ENCODE data around the gene FAM199X. TPM values are rescaled to one million over a fixed set of nuclear protein-coding genes. Genes with fewer than 3 reads are reported as not detected.
A peak's percentile ranks its signal among the peaks of the same experiment; 100 is the strongest.

The FAM199X gene
- total and polyA plus RNA-seq, 4 donors: 9.3 to 19.2 (median 14.2) TPM

- Histone ChIP-seq H3K4me3 (ENCODE audit: low read length in 2 of 2) (no peak overlapping the region), H3K27me3 (ENCODE audit: control insufficient read depth in 1 of 2, insufficient read depth in 2 of 2, low read length in 1 of 2) (no peaks in the 10 kb centered on the region), H3K27ac (ENCODE audit: low read depth in 1 of 2, low read length in 2 of 2) (peak overlapping the region in 1 of 2 donors; percentile 63), H3K36me3 (ENCODE audit: control insufficient read depth in 1 of 2, insufficient read depth in 2 of 2, low read length in 1 of 2) (no peaks in the 10 kb centered on the region), H3K4me1 (ENCODE audit: control insufficient read depth in 1 of 2, insufficient read depth in 2 of 2, low read length in 2 of 2) (no peaks in the 10 kb centered on the region), H3K9me3 (ENCODE audit: control insufficient read depth, low read length) (no peaks in the 10 kb centered on the region)
- WGBS, 2 donors: 22 to 56% methylated on average over 2 of the region's 2 CpGs
- no peak for DNase-seq
- ATAC-seq (ENCODE audit: low FRiP score): no peak
- intact Hi-C loops (cut with DNase I): no loop called here
These were observed 6.5 kb downstream of the FAM199X start for GRCh38 chrX:104172788-104173187.

DNA sequence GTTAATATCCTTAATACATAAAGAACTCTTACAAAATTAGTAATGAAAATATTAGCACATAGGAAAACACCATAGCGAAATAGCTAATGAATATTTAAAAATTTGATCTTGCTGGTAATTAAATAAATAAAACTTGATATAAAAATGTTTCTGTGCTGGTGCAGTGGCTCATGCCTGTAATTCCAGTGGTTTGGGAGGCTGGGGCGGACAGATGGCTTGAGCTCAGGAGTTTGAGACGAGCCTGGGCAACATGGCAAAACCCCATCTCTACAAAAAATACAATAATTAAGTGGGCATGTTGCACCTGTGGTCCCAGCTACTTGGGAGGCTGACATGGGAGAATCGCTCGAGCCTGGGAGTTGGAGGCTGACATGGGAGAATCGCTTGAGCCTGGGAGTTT lies 7.6 kb downstream of the FAM199X start:
- Histone ChIP-seq H3K36me3 (ENCODE audit: control insufficient read depth in 1 of 2, insufficient read depth in 2 of 2, low read length in 1 of 2) (no peaks in the 10 kb centered on the region), H3K4me1 (ENCODE audit: control insufficient read depth in 1 of 2, insufficient read depth in 2 of 2, low read length in 2 of 2) (no peaks in the 10 kb centered on the region), H3K27ac (ENCODE audit: low read depth in 1 of 2, low read length in 2 of 2) (no peak overlapping the region), H3K4me3 (ENCODE audit: low read length in 2 of 2) (no peak overlapping the region), H3K9me3 (ENCODE audit: control insufficient read depth, low read length) (no peaks in the 10 kb centered on the region), H3K27me3 (ENCODE audit: control insufficient read depth in 1 of 2, insufficient read depth in 2 of 2, low read length in 1 of 2) (no peaks in the 10 kb centered on the region)
- ATAC-seq (ENCODE audit: low FRiP score) (no peak), DNase-seq (no peak)
- intact Hi-C loops (cut with DNase I): no loop called here
- 81 to 96% methylated on average over 6 of the region's 6 CpGs for WGBS, 2 donors

GRCh38 chrX:104183685-104184084 lies 17.4 kb downstream of the FAM199X start:
- H3K4me1 ChIP-seq (ENCODE audit: control insufficient read depth in 1 of 2, insufficient read depth in 2 of 2, low read length in 2 of 2): no peaks in the 10 kb centered on the region
- 93 to 99% methylated on average over 4 of the region's 4 CpGs for WGBS, 2 donors
- H3K9me3 ChIP-seq (ENCODE audit: control insufficient read depth, low read length): no peaks in the 10 kb centered on the region
- intact Hi-C loops (cut with DNase I): no loop called here
- H3K27ac ChIP-seq (ENCODE audit: low read depth in 1 of 2, low read length in 2 of 2): no peak overlapping the region
- no peak overlapping the region for H3K4me3 ChIP-seq (ENCODE audit: low read length in 2 of 2)
- no peaks in the 10 kb centered on the region for H3K36me3 ChIP-seq (ENCODE audit: control insufficient read depth in 1 of 2, insufficient read depth in 2 of 2, low read length in 1 of 2)
- DNase-seq (no peak), ATAC-seq (ENCODE audit: low FRiP score) (no peak)
- no peaks in the 10 kb centered on the region for H3K27me3 ChIP-seq (ENCODE audit: control insufficient read depth in 1 of 2, insufficient read depth in 2 of 2, low read length in 1 of 2)

DNA sequence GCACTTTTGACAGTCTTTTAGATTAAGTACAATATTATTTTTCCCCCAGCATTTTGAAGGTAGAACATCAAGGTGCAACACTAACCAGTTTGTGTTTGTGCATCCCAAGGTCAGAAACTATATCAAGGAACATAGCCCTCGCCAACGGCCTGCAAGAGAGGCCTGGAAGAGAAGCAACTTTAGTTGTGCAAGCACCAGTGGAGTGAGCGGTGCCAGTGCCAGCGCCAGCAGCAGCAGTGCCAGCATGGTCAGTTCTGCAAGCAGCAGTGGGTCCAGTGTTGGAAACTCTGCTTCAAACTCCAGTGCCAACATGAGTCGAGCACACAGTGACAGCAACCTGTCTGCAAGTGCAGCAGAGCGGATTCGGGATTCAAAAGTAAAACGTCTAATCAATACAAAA lies 21.7 kb downstream of the FAM199X start:
- Histone ChIP-seq H3K36me3 (ENCODE audit: control insufficient read depth in 1 of 2, insufficient read depth in 2 of 2, low read length in 1 of 2) (peaks cover 0 to 2% of the 10 kb centered on the region in 2 donors), H3K9me3 (ENCODE audit: control insufficient read depth, low read length) (no peaks in the 10 kb centered on the region), H3K4me1 (ENCODE audit: control insufficient read depth in 1 of 2, insufficient read depth in 2 of 2, low read length in 2 of 2) (no peaks in the 10 kb centered on the region), H3K27me3 (ENCODE audit: control insufficient read depth in 1 of 2, insufficient read depth in 2 of 2, low read length in 1 of 2) (no peaks in the 10 kb centered on the region), H3K27ac (ENCODE audit: low read depth in 1 of 2, low read length in 2 of 2) (no peak overlapping the region), H3K4me3 (ENCODE audit: low read length in 2 of 2) (no peak overlapping the region)
- 85 to 91% methylated on average over 8 of the region's 8 CpGs for WGBS, 2 donors
- ATAC-seq (ENCODE audit: low FRiP score) (no peak), DNase-seq (no peak)
- intact Hi-C loops (cut with DNase I): no loop called here

GRCh38 chrX:104189837-104190236 lies 23.6 kb downstream of the FAM199X start:
- Histone ChIP-seq H3K36me3 (ENCODE audit: control insufficient read depth in 1 of 2, insufficient read depth in 2 of 2, low read length in 1 of 2) (peaks cover 0 to 2% of the 10 kb centered on the region in 2 donors), H3K9me3 (ENCODE audit: control insufficient read depth, low read length) (no peaks in the 10 kb centered on the region), H3K4me3 (ENCODE audit: low read length in 2 of 2) (no peak overlapping the region), H3K27ac (ENCODE audit: low read depth in 1 of 2, low read length in 2 of 2) (no peak overlapping the region), H3K27me3 (ENCODE audit: control insufficient read depth in 1 of 2, insufficient read depth in 2 of 2, low read length in 1 of 2) (no peaks in the 10 kb centered on the region), H3K4me1 (ENCODE audit: control insufficient read depth in 1 of 2, insufficient read depth in 2 of 2, low read length in 2 of 2) (no peaks in the 10 kb centered on the region)
- ATAC-seq (ENCODE audit: low FRiP score) (no peak), DNase-seq (no peak)
- WGBS, 2 donors: 55 to 76% methylated on average over 5 of the region's 5 CpGs
- intact Hi-C loops (cut with DNase I): no loop called here

- intact Hi-C loops (cut with DNase I): no loop called here
- peaks cover 0 to 2% of the 10 kb centered on the region in 2 donors for H3K36me3 ChIP-seq (ENCODE audit: control insufficient read depth in 1 of 2, insufficient read depth in 2 of 2, low read length in 1 of 2)
- no peak for DNase-seq
These were observed 27.2 kb downstream of the FAM199X start for GRCh38 chrX:104193485-104193884.

GRCh38 chrX:104195013-104195412 lies 28.8 kb downstream of the FAM199X start:
- ATAC-seq (ENCODE audit: low FRiP score) (no peak), DNase-seq (no peak)
- Histone ChIP-seq H3K27me3 (ENCODE audit: control insufficient read depth in 1 of 2, insufficient read depth in 2 of 2, low read length in 1 of 2) (no peaks in the 10 kb centered on the region), H3K4me3 (ENCODE audit: low read length in 2 of 2) (no peak overlapping the region), H3K27ac (ENCODE audit: low read depth in 1 of 2, low read length in 2 of 2) (no peak overlapping the region), H3K36me3 (ENCODE audit: control insufficient read depth in 1 of 2, insufficient read depth in 2 of 2, low read length in 1 of 2) (no peaks in the 10 kb centered on the region), H3K4me1 (ENCODE audit: control insufficient read depth in 1 of 2, insufficient read depth in 2 of 2, low read length in 2 of 2) (no peaks in the 10 kb centered on the region), H3K9me3 (ENCODE audit: control insufficient read depth, low read length) (no peaks in the 10 kb centered on the region)
- 31 to 32% methylated on average over 1 of the region's 1 CpG for WGBS, 2 donors
- intact Hi-C loops (cut with DNase I): loop anchor here in 1 of 2 donors (5.0 kb wide), 2 partner anchors 77 to 147 kb away; no protein-coding TSS in a partner anchor

More at GRCh38 chrX:104193485-104193884, 27.2 kb downstream of the FAM199X start:
- no peak overlapping the region for H3K4me3 ChIP-seq (ENCODE audit: low read length in 2 of 2)
- H3K4me1 ChIP-seq (ENCODE audit: control insufficient read depth in 1 of 2, insufficient read depth in 2 of 2, low read length in 2 of 2): no peaks in the 10 kb centered on the region
- H3K27me3 ChIP-seq (ENCODE audit: control insufficient read depth in 1 of 2, insufficient read depth in 2 of 2, low read length in 1 of 2): no peaks in the 10 kb centered on the region
- no peak for ATAC-seq (ENCODE audit: low FRiP score)
- 61 to 73% methylated on average over 2 of the region's 2 CpGs for WGBS, 2 donors
- H3K27ac ChIP-seq (ENCODE audit: low read depth in 1 of 2, low read length in 2 of 2): no peak overlapping the region
- H3K9me3 ChIP-seq (ENCODE audit: control insufficient read depth, low read length): no peaks in the 10 kb centered on the region

- no peaks in the 10 kb centered on the region for H3K9me3 ChIP-seq (ENCODE audit: control insufficient read depth, low read length)
- H3K4me3 ChIP-seq (ENCODE audit: low read length in 2 of 2): no peak overlapping the region
- ATAC-seq (ENCODE audit: low FRiP score) (no peak), DNase-seq (no peak)
- H3K27ac ChIP-seq (ENCODE audit: low read depth in 1 of 2, low read length in 2 of 2): no peak overlapping the region
- intact Hi-C loops (cut with DNase I): loop anchor here in 1 of 2 donors (5.0 kb wide), 2 partner anchors 77 to 147 kb away; no protein-coding TSS in a partner anchor
- H3K27me3 ChIP-seq (ENCODE audit: control insufficient read depth in 1 of 2, insufficient read depth in 2 of 2, low read length in 1 of 2): no peaks in the 10 kb centered on the region
- 95 to 97% methylated on average over 1 of the region's 1 CpG for WGBS, 2 donors
- H3K4me1 ChIP-seq (ENCODE audit: control insufficient read depth in 1 of 2, insufficient read depth in 2 of 2, low read length in 2 of 2): no peaks in the 10 kb centered on the region
- peaks cover 0 to 2% of the 10 kb centered on the region in 2 donors for H3K36me3 ChIP-seq (ENCODE audit: control insufficient read depth in 1 of 2, insufficient read depth in 2 of 2, low read length in 1 of 2)
These were observed 29.3 kb downstream of the FAM199X start for GRCh38 chrX:104195489-104196084.

DNA sequence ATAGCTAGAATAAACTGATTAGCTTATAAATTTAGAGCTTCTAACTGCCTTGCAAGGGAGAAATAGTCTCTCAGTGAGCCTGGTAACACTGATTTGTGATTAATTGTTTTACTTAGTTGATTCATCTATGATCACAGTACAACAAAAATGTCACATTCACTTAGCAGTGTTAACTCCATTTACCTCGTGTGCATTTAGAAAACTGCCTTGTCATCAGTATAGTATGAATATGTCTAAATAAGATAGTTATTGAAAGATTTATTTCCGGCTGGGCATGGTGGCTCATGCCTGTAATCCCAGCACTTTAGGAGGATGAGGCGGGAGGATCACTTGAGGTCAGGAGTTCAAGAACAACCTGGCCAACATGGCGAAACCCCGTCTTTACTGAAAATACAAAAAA lies 39.3 kb downstream of the FAM199X start:
- Histone ChIP-seq H3K27me3 (ENCODE audit: control insufficient read depth in 1 of 2, insufficient read depth in 2 of 2, low read length in 1 of 2) (no peaks in the 10 kb centered on the region), H3K9me3 (ENCODE audit: control insufficient read depth, low read length) (no peaks in the 10 kb centered on the region), H3K4me3 (ENCODE audit: low read length in 2 of 2) (no peak overlapping the region), H3K27ac (ENCODE audit: low read depth in 1 of 2, low read length in 2 of 2) (no peak overlapping the region), H3K4me1 (ENCODE audit: control insufficient read depth in 1 of 2, insufficient read depth in 2 of 2, low read length in 2 of 2) (no peaks in the 10 kb centered on the region), H3K36me3 (ENCODE audit: control insufficient read depth in 1 of 2, insufficient read depth in 2 of 2, low read length in 1 of 2) (peaks cover 0 to 3% of the 10 kb centered on the region in 2 donors)
- intact Hi-C loops (cut with DNase I): no loop called here
- WGBS, 2 donors: 76 to 91% methylated on average over 5 of the region's 5 CpGs
- ATAC-seq (ENCODE audit: low FRiP score) (no peak), DNase-seq (no peak)
